ENCODE measurements around the gene LIMCH1. TPM values are rescaled to one million over a fixed set of nuclear protein-coding genes. Genes with fewer than 3 reads are reported as not detected.

Gene LIMCH1
- total RNA-seq, 1 donor = 9.0 TPM

DNA sequence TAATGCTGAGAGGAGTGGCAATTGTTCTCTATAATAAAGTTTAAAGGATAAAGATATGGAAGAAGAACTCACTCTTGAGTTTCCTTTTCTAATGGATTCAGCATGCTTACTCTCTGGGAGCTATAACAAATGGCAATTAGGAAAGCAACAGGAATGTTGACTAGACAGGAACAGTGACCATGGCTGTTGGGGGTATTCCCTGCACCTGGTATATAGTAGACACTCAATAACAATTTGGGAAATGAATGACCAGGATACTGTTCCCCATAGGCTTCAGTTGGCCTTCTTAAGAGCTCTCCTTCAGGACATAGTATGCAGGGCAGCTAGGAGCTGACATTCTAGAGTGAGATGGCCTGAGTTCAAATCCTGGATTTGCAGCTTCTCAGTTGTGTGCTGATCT, 1.8 kb downstream of the LIMCH1 start:
- Histone ChIP-seq H3K4me1 (ENCODE audit: insufficient read depth, low read length) (peaks cover 6% of the 10 kb centered on the region), H2AFZ (ENCODE audit: low read length) (no peak overlapping the region), H3K36me3 (ENCODE audit: insufficient read depth, low read length) (no peaks in the 10 kb centered on the region), H3K27ac (ENCODE audit: low read depth, low read length) (no peak overlapping the region), H3K4me2 (ENCODE audit: insufficient read depth, low read length) (no peak overlapping the region), H3K9me3 (ENCODE audit: low read depth, low read length) (no peaks in the 10 kb centered on the region), H4K20me1 (ENCODE audit: insufficient read depth, low read length) (no peaks in the 10 kb centered on the region), H3K79me2 (ENCODE audit: insufficient read depth, low read length) (no peaks in the 10 kb centered on the region), H3K4me3 (ENCODE audit: insufficient read depth, low read length) (no peak overlapping the region), H3K27me3 (ENCODE audit: insufficient read depth, low read length) (no peaks in the 10 kb centered on the region)
- TF ChIP-seq, protein P1, sequence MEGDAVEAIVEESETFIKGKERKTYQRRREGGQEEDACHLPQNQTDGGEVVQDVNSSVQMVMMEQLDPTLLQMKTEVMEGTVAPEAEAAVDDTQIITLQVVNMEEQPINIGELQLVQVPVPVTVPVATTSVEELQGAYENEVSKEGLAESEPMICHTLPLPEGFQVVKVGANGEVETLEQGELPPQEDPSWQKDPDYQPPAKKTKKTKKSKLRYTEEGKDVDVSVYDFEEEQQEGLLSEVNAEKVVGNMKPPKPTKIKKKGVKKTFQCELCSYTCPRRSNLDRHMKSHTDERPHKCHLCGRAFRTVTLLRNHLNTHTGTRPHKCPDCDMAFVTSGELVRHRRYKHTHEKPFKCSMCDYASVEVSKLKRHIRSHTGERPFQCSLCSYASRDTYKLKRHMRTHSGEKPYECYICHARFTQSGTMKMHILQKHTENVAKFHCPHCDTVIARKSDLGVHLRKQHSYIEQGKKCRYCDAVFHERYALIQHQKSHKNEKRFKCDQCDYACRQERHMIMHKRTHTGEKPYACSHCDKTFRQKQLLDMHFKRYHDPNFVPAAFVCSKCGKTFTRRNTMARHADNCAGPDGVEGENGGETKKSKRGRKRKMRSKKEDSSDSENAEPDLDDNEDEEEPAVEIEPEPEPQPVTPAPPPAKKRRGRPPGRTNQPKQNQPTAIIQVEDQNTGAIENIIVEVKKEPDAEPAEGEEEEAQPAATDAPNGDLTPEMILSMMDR (IDR thresholded peaks at IDR 0.05; ENCODE audit: extremely low read depth, low read depth, low read length) = no peak
- no peak for DNase-seq (ENCODE audit: insufficient read length, low spot score, missing footprints)

DNA sequence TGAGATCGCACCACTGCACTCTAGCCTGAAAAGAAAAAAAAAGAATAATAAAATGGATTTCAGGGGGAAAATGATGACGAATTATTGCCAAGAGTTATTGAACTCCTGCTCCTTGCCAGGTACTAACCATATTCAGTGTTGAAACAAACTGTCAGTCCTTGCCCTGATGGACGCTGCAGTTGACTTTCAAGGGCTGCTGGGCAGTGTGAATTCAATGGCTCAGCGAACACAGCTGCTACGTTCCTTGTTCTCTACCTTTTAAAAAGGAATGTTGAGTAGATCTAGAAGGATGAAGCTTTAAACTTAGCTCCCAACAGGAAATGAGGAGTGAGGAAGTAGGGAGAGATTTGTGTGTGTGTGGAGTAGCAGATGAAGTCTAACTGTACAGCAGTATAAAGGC, 2.7 kb downstream of the LIMCH1 start:
- no peak overlapping the region for H3K4me2 ChIP-seq (ENCODE audit: insufficient read depth, low read length)
- DNase-seq (ENCODE audit: insufficient read length, low spot score, missing footprints) = no peak
- no peak overlapping the region for H3K27ac ChIP-seq (ENCODE audit: low read depth, low read length)
- H3K79me2 ChIP-seq (ENCODE audit: insufficient read depth, low read length) = no peaks in the 10 kb centered on the region
- TF ChIP-seq, protein P1 (IDR thresholded peaks at IDR 0.05; ENCODE audit: extremely low read depth, low read depth, low read length) = no peak
- no peak overlapping the region for H3K4me3 ChIP-seq (ENCODE audit: insufficient read depth, low read length)
- no peaks in the 10 kb centered on the region for H3K36me3 ChIP-seq (ENCODE audit: insufficient read depth, low read length)
- H3K4me1 ChIP-seq (ENCODE audit: insufficient read depth, low read length) = peaks cover 6% of the 10 kb centered on the region
- no peaks in the 10 kb centered on the region for H4K20me1 ChIP-seq (ENCODE audit: insufficient read depth, low read length)
- no peaks in the 10 kb centered on the region for H3K9me3 ChIP-seq (ENCODE audit: low read depth, low read length)
- no peaks in the 10 kb centered on the region for H3K27me3 ChIP-seq (ENCODE audit: insufficient read depth, low read length)
- no peak overlapping the region for H2AFZ ChIP-seq (ENCODE audit: low read length)

DNA sequence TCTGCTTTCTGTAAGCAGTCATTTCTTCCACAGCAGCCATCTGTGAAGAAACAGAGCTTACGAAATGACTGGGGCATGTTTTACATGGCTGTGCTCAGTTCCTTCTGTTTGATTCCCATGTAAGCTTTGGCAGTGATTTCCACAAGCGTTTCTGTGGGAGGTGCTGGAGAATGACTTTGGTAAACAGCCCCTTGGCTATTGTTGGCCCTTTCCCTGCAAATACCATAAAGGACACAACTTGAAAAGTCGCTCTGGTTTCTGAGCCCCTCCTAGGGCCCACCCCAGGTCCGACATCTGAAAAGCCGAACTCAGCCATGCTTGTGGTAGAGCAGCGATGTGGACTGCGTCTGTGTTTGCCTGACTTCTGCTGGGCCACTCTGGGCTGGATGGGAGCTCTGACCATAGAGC, 3.7 kb downstream of the LIMCH1 start:
- Histone ChIP-seq H3K4me2 (ENCODE audit: insufficient read depth, low read length) (no peak overlapping the region), H3K79me2 (ENCODE audit: insufficient read depth, low read length) (no peaks in the 10 kb centered on the region), H2AFZ (ENCODE audit: low read length) (no peak overlapping the region), H3K9me3 (ENCODE audit: low read depth, low read length) (no peaks in the 10 kb centered on the region), H3K27me3 (ENCODE audit: insufficient read depth, low read length) (no peaks in the 10 kb centered on the region), H4K20me1 (ENCODE audit: insufficient read depth, low read length) (no peaks in the 10 kb centered on the region), H3K36me3 (ENCODE audit: insufficient read depth, low read length) (no peaks in the 10 kb centered on the region), H3K4me3 (ENCODE audit: insufficient read depth, low read length) (no peak overlapping the region), H3K4me1 (ENCODE audit: insufficient read depth, low read length) (peaks cover 6% of the 10 kb centered on the region), H3K27ac (ENCODE audit: low read depth, low read length) (no peak overlapping the region)
- DNase-seq (ENCODE audit: insufficient read length, low spot score, missing footprints) = no peak
- TF ChIP-seq, protein P1 (IDR thresholded peaks at IDR 0.05; ENCODE audit: extremely low read depth, low read depth, low read length) = no peak

DNA sequence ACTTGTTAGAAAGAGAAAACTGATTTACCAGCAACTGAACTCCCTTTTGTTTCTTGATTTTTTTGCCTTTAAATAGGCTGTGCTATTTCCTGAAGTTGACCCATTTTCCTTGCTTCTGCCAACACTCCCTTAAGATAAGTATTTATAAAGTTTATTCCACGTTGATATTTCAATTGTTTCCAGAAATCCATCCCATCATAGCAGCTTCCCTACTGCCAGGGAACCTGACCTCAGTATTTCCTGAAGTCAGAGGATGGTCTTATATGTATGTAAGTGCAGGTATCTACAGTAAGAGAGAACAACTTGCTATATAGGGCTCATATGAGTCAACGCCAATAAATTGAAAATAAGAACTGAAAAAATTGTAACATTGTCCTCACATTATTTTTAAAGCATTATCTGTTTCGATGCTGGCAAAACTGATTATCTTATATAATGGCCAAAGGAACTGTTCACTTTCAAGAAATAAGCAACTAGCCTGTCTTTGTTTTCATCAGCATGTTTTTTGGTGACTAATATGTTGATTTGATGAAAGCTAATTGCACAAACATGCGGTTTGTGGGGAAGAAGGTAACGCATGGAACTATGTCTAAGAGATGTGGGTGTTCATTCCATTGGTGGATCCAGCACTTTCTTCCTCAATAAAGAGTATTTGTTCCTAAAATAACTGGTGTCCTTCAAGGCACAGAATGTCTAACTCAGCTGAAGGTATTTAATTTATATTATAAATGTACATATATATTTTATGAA, 4.7 kb downstream of the LIMCH1 start:
- Histone ChIP-seq H3K9me3 (ENCODE audit: low read depth, low read length) (no peaks in the 10 kb centered on the region), H3K27me3 (ENCODE audit: insufficient read depth, low read length) (no peaks in the 10 kb centered on the region), H2AFZ (ENCODE audit: low read length) (no peak overlapping the region), H3K4me1 (ENCODE audit: insufficient read depth, low read length) (peaks cover 6% of the 10 kb centered on the region), H4K20me1 (ENCODE audit: insufficient read depth, low read length) (no peaks in the 10 kb centered on the region), H3K4me3 (ENCODE audit: insufficient read depth, low read length) (no peak overlapping the region), H3K4me2 (ENCODE audit: insufficient read depth, low read length) (no peak overlapping the region), H3K79me2 (ENCODE audit: insufficient read depth, low read length) (no peaks in the 10 kb centered on the region), H3K27ac (ENCODE audit: low read depth, low read length) (no peak overlapping the region), H3K36me3 (ENCODE audit: insufficient read depth, low read length) (no peaks in the 10 kb centered on the region)
- DNase-seq (ENCODE audit: insufficient read length, low spot score, missing footprints) = no peak
- TF ChIP-seq, protein P1 (IDR thresholded peaks at IDR 0.05; ENCODE audit: extremely low read depth, low read depth, low read length) = no peak

Data from osteoblast (primary cell).